GM10248 (cell line): ENCODE data around the gene RTEL1.

Source experiments
- CTCF ChIA-PET: fragments of 300-600 bp; sonication (Branson Sonifier 250); formaldehyde crosslinking; extraction: SDS; loops from one replicate; lab custom pipeline; 2021; ENCODE audit warnings: antibody characterized with exemption; lab: Yijun Ruan, JAX
- POLR2A ChIA-PET: fragments of 350-650 bp; sonication (Branson Sonifier 250); formaldehyde crosslinking; extraction: SDS; loops from one replicate; lab custom pipeline; 2020; ENCODE audit warnings: antibody characterized with exemption; lab: Yijun Ruan, JAX
- DNase-seq: peaks from one replicate; pipeline ENCODE4 v3.0.0; 2012; ENCODE audit errors: extremely low spot score
- CTCF ChIP-seq: IDR thresholded peaks from 2 replicates; pipeline ENCODE4 v1.5.1; 2012; ENCODE audit warnings: mild to moderate bottlenecking, low read depth; ENCODE audit errors: extremely low read depth, missing control alignments, control extremely low read depth

Gene RTEL1

GRCh38 chr20:63692436-63693082, 34.4 kb downstream of the RTEL1 start:
- ChIA-PET POLR2A (no interaction called here), CTCF (interaction anchor here (0.9 to 1.1 kb wide), 2 partner anchors 16 to 119 kb away, joined by 3 to 4 read pairs; partner anchors contain the start of genes ARFRP1, HELZ2 and ZGPAT)
- TF ChIP-seq CTCF = no peak
- DNase-seq = no peak

GRCh38 chr20:63693083-63693732, 35.1 kb downstream of the RTEL1 start:
- no peak for TF ChIP-seq CTCF
- DNase-seq = no peak
- ChIA-PET CTCF (no interaction called here), POLR2A (no interaction called here)

- POLR2A ChIA-PET = no interaction called here
- DNase-seq = no peak
- CTCF ChIA-PET = no interaction called here
- TF ChIP-seq CTCF = no peak
These were observed 35.8 kb downstream of the RTEL1 start for GRCh38 chr20:63693733-63694583.

GRCh38 chr20:63694584-63695423, 36.7 kb downstream of the RTEL1 start:
- no peak for DNase-seq
- ChIA-PET POLR2A (no interaction called here), CTCF (interaction anchor here (2.2 kb wide), 1 partner anchor 13 kb away, joined by 9 read pairs; the partner anchor contains the start of genes ARFRP1 and ZGPAT)
- no peak for TF ChIP-seq CTCF

GRCh38 chr20:63695424-63696305, 37.6 kb downstream of the RTEL1 start:
- no peak for DNase-seq
- ChIA-PET POLR2A (no interaction called here), CTCF (interaction anchor here (2.2 kb wide), 1 partner anchor 12 kb away, joined by 9 read pairs; the partner anchor contains the start of genes ARFRP1 and ZGPAT)
- TF ChIP-seq CTCF = no peak
